ENCODE measurements around the gene DNAH9.

The DNAH9 gene

GRCh38 chr17:11779892-11780291, 181.6 kb downstream of the DNAH9 start:
- DNase-seq (ENCODE audit: insufficient read length), result no peak
- FAIRE-seq, result no peak
- TF ChIP-seq TAF1 (IDR thresholded peaks at IDR 0.05; ENCODE audit: borderline replicate concordance, low read depth, low read length) (no peak), POLR2A (IDR thresholded peaks at IDR 0.05; ENCODE audit: low read depth, low read length) (no peak), POLR2AphosphoS5 (IDR thresholded peaks at IDR 0.05; ENCODE audit: low read depth, low read length) (no peak)

- TF ChIP-seq POLR2A (IDR thresholded peaks at IDR 0.05; ENCODE audit: low read depth, low read length) (no peak), POLR2AphosphoS5 (IDR thresholded peaks at IDR 0.05; ENCODE audit: low read depth, low read length) (no peak), TAF1 (IDR thresholded peaks at IDR 0.05; ENCODE audit: borderline replicate concordance, low read depth, low read length) (no peak)
- DNase-seq (ENCODE audit: insufficient read length), result no peak
- FAIRE-seq, result no peak
Measured at GRCh38 chr17:11780621-11781020, 182.4 kb downstream of the DNAH9 start.

GRCh38 chr17:11786711-11787438, 188.6 kb downstream of the DNAH9 start:
- FAIRE-seq (no peak), DNase-seq (ENCODE audit: insufficient read length) (no peak)

DNA sequence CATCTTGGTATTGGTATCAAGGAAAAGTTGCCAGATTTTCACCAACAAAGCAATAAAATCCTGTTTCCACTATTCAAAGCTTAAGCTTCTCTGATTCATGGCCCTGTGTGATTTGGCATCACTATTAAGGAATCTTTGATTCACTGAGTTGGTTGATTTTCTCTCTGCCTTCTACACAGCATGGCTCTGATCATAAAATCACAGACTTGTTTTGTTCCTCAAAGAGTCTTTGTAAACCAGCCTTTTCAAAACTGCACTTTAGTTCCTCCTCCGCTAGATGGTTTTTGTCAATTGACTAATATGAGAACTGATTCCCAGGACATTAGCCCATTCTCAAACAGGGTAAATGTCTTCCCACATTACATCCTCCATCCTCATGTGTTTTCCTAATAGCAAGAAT, 197.6 kb downstream of the DNAH9 start:
- no peak for FAIRE-seq

More at GRCh38 chr17:11786711-11787438, 188.6 kb downstream of the DNAH9 start:
- TF ChIP-seq TAF1 (IDR thresholded peaks at IDR 0.05; ENCODE audit: borderline replicate concordance, low read depth, low read length) (no peak), POLR2A (IDR thresholded peaks at IDR 0.05; ENCODE audit: low read depth, low read length) (no peak), POLR2AphosphoS5 (IDR thresholded peaks at IDR 0.05; ENCODE audit: low read depth, low read length) (no peak)

DNA sequence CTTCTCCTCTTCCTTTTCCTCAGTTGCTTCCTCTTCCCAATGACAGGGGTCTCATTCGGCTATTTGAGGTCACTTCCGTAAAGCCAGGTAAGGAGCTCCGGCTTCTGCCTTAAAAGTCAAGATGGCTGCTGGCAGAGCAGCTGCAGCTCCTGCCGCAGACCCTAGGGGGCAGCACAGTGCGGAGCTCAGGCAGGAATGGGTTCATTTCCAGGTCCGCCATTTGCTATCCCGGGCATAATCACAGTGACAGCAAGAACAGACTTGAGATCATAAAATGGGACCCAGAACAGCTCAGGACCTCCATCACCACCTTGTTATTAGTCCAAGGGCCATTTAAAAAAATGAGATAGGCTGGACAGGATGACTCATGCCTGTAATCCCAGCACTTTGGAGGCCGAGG, 199.5 kb downstream of the DNAH9 start:
- DNase-seq (ENCODE audit: insufficient read length) (no peak), FAIRE-seq (no peak)
- no peak for TF ChIP-seq TAF1 (IDR thresholded peaks at IDR 0.05; ENCODE audit: borderline replicate concordance, low read depth, low read length)
- TF ChIP-seq POLR2A (IDR thresholded peaks at IDR 0.05; ENCODE audit: low read depth, low read length), result no peak
- TF ChIP-seq POLR2AphosphoS5 (IDR thresholded peaks at IDR 0.05; ENCODE audit: low read depth, low read length), result no peak

More for the DNA sequence above, 197.6 kb downstream of the DNAH9 start:
- no peak for DNase-seq (ENCODE audit: insufficient read length)
- TF ChIP-seq POLR2AphosphoS5 (IDR thresholded peaks at IDR 0.05; ENCODE audit: low read depth, low read length) (no peak), POLR2A (IDR thresholded peaks at IDR 0.05; ENCODE audit: low read depth, low read length) (no peak), TAF1 (IDR thresholded peaks at IDR 0.05; ENCODE audit: borderline replicate concordance, low read depth, low read length) (no peak)

- no peak for DNase-seq (ENCODE audit: insufficient read length)
- FAIRE-seq, result no peak
Measured at GRCh38 chr17:11803231-11803969, 205.1 kb downstream of the DNAH9 start.

DNA sequence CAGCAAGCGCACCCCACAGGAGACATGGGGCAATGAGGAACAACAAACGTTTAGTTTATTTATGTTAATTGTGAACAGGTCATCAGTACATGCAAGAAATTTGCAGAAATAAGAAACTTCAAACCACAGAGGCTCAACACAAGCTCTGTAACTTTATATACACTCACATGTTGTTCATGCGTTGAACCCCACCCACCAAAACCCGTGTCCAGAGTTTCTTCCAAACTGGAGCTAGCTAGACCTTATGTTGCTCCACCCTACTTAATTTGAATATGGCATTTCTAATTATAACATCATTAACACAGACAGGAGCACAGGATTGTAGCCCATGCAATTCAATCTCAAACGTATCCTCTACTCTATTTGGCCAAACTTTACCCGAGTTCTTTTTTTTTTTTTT, 206.9 kb downstream of the DNAH9 start:
- FAIRE-seq, result no peak
- no peak for DNase-seq (ENCODE audit: insufficient read length)
- no peak for TF ChIP-seq POLR2AphosphoS5 (IDR thresholded peaks at IDR 0.05; ENCODE audit: low read depth, low read length)
- no peak for TF ChIP-seq TAF1 (IDR thresholded peaks at IDR 0.05; ENCODE audit: borderline replicate concordance, low read depth, low read length)

More at GRCh38 chr17:11803231-11803969, 205.1 kb downstream of the DNAH9 start:
- TF ChIP-seq POLR2AphosphoS5 (IDR thresholded peaks at IDR 0.05; ENCODE audit: low read depth, low read length) (no peak), TAF1 (IDR thresholded peaks at IDR 0.05; ENCODE audit: borderline replicate concordance, low read depth, low read length) (no peak), POLR2A (IDR thresholded peaks at IDR 0.05; ENCODE audit: low read depth, low read length) (no peak)

DNA sequence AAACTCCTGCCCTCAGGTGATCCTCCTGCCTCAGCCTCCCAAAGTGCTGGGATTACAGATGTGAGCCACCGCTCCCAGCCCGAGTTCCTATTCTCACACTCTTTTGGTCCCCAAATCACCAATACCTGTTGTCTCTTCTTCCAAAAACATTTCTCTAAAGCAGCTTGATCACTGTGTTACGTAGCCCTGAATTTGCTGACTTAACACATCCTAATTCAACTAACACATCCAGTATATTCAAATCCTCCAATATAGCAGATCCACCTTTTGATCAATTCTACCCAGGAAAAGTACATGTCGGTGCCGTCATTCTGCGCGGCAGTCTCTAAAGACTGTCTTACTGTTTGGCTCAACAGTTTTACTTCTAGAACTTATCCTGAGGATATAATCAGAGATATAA, 207.7 kb downstream of the DNAH9 start:
- TF ChIP-seq TAF1 (IDR thresholded peaks at IDR 0.05; ENCODE audit: borderline replicate concordance, low read depth, low read length) (no peak), POLR2A (IDR thresholded peaks at IDR 0.05; ENCODE audit: low read depth, low read length) (no peak), POLR2AphosphoS5 (IDR thresholded peaks at IDR 0.05; ENCODE audit: low read depth, low read length) (no peak)
- FAIRE-seq, result no peak
- DNase-seq (ENCODE audit: insufficient read length), result no peak

DNA sequence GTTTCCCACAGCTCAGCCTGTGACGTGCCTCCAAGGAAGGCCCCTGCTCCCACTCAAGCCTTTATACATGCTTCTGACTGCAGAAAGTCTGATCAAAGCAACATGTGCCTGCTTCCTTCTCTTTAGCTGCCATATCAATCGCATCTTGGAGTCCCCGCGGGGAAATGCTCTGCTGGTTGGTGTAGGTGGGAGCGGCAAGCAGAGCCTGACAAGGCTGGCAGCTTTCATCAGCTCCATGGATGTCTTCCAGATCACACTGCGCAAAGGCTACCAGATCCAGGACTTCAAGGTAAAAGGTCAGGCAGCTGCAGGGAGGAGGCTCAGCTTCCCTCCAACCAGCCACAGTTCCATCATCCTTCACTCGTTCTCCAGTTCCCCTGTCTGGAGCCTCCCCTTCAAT, 209.3 kb downstream of the DNAH9 start:
- no peak for DNase-seq (ENCODE audit: insufficient read length)
- no peak for TF ChIP-seq TAF1 (IDR thresholded peaks at IDR 0.05; ENCODE audit: borderline replicate concordance, low read depth, low read length)
- no peak for TF ChIP-seq POLR2A (IDR thresholded peaks at IDR 0.05; ENCODE audit: low read depth, low read length)
- TF ChIP-seq POLR2AphosphoS5 (IDR thresholded peaks at IDR 0.05; ENCODE audit: low read depth, low read length), result no peak
- no peak for FAIRE-seq

- DNase-seq (ENCODE audit: insufficient read length), result no peak
- TF ChIP-seq TAF1 (IDR thresholded peaks at IDR 0.05; ENCODE audit: borderline replicate concordance, low read depth, low read length) (no peak), POLR2AphosphoS5 (IDR thresholded peaks at IDR 0.05; ENCODE audit: low read depth, low read length) (no peak), POLR2A (IDR thresholded peaks at IDR 0.05; ENCODE audit: low read depth, low read length) (no peak)
- FAIRE-seq, result no peak
Measured at GRCh38 chr17:11813278-11813677, 215.0 kb downstream of the DNAH9 start.

- no peak for TF ChIP-seq TAF1 (IDR thresholded peaks at IDR 0.05; ENCODE audit: borderline replicate concordance, low read depth, low read length)
- TF ChIP-seq POLR2AphosphoS5 (IDR thresholded peaks at IDR 0.05; ENCODE audit: low read depth, low read length), result no peak
- no peak for TF ChIP-seq POLR2A (IDR thresholded peaks at IDR 0.05; ENCODE audit: low read depth, low read length)
- FAIRE-seq (no peak), DNase-seq (ENCODE audit: insufficient read length) (no peak)
Measured at GRCh38 chr17:11813871-11814270, 215.6 kb downstream of the DNAH9 start.
